SIG-M5 (cell line): ENCODE results near the gene TBC1D4.
"Not testable (repeated sequence)": the region's sequence is repeated elsewhere in the genome, so short reads cannot be mapped to it uniquely, and the experiment has no call there.

Experiments
- DNase-seq: peaks from one replicate; lab custom pipeline; 2025; lab: John Stamatoyannopoulos, UW

TBC1D4 gene

DNA sequence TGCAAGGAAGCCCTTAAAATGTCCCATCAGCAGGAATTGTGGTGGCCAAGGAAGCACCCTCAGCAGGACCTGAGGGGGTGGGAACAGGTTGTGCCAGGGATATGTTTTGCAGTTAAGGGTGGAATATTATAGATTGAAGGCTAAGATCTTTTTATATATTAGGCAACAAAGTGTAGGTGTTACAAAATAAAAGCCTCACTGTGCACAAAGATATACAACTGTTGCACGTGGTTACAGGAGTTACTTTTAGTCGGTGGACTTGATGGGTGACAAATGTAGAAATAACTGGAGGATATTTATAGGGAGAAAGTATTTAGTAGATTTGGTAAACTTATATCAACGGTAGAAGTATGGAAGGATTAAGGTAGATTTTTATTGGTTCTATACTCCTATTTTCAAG is 35.1 kb downstream of the TBC1D4 start:
- no peak for DNase-seq

DNA sequence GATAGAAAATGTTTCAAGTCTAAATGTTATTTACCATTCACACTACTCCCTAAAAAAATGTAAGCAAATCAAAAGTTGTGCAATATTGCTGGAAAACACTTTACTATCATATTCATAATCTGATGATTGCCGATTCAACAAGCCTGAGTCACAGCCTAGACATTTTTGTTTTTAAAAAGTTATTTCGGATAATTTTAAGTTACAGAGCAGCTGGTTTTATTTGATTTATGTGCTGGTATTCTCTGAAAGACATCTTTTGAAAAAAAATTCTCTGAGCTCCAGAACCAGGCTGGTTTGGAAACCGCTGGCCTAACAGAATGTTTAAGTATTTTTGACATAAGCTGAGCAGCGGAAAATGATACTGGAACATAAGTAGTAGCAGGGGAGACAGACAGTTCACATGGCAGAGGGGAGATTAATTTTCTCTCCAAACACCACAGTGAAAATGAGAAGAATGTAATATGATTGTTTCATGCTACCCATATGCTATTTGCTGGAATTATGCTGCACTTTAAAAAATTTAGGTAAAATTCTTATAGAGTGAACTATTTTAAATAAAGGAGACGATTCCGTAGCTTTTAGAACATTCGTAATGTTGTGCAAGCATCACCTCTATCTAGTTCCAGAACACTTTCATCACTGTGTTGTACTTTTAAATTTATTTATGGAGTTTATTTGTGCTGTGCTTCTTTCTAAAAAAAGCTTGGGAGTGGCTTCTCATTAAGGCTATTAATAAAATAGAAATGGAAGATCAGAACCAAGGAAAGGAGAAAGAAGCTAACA is 36.1 kb downstream of the TBC1D4 start:
- DNase-seq: no peak

DNA sequence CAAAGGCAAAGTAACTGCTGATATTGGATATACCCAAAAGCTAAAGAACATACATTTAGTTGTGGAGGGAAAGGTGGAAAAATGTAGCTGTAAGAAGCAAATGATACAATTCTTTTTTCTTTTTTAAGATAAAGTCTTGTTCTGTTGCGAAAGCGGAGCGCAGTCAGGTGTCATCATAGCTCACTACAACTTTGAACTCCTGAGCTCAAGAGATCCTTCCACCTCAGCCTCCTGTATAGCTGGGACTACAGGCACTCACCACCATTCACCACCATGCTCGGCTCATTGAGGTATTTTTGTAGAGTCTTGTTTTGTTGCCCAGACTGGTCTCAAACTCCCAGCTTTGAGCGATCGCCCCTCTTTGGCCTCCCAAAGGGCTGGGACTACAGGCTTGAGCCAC is 38.0 kb downstream of the TBC1D4 start:
- DNase-seq: no peak

DNA sequence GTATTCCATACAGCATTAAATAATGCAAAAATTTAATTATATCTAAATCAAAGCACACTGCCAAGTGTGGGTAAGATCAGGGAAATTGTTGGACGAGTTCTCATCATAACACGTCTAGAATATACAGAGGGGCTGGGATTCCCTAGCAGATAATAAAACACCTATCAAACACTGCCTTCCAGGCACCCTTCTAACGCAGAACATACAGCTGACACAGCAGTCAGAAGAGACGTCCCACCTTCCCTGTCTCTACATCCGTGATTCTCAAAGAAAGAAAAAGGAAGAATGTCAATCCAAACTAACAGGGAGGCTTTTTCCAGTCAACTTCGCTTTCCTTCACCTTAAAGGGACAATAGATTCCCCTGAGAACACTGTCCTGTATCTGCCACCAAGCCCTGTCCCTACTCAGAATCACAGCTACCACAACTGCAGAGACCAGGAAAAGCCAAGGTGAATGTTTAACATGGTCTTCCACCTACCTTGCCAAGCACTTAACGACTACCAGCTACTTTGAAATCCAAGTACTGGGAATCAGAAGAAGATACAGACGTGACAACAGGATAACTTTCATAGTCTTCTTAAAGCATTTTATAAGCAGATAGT is 38.5 kb downstream of the TBC1D4 start:
- no peak for DNase-seq

DNA sequence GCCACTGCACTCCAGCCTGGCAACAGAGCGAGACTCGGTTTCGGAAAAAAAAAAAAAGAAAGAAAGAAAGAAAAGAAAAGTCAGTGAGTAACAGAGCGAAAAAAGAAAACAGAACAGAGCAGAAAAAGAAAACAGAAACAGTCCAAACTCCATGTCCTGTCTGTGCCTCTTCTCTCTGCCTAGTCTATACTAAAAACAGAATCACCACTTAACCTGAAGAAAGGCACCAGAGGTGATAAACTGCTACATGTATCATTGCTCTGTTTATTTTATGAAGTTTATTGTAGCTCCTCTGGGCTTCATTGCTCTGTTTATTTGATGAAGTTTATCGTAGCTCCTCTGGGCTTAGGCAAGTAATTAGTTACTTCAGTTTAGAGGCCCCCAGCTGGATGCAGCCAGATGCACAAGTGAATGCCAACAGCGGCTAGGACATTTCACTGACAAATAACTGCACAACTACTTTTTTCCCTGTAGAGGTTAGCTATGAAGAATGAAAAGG is 39.2 kb downstream of the TBC1D4 start:
- no peak for DNase-seq

DNA sequence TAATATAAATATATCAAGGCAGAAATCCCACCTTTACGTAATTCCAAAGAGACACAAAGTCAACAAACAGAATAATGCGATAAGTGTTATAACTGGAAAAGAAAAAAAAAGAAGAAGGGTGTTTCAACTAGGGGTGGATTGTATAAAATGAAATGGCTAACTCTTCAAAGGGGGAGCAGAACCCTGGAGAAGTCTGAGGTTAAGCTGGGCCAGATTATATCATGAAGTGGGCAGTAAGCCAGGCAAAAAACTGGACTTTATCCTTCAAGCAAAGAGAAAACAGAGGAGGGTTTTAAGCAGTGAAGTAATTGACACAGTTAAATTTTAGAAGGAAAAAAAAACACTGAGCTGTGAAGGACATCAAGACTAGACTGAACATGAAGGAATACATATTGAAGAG is 41.9 kb downstream of the TBC1D4 start:
- DNase-seq: no peak

DNA sequence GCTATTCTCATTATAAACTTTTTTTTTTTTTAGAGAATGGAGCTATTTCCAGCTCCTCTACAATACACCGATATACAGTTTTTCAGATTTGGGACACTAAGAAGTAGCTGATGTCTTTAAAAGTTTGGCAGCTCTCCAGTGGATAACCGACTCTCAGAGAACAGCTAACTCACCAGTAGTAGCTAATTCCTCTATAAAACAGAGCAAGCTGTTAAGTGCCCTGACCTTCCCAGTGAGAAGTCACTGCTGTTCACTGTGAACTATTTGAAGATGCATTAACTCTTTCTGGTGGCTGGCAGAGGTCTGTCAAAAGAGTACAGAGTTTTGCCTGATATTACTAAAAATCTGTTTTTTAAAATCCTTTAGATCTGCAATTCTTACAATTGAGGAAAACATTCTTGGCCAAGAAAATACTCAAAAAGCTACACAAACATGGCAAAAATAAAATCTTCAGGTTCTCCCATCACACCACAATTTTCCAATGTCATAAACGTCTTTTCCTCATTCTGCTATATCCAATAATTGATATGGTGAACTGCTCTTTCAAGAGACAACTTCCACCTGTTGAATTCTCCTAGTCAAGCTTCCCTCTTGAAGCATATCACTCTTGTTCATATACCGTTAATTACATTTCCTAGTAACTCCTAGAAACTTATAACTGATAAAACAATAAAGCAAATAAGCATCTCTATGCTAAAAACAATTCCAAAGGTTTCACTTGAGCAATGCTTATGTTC is 44.2 kb downstream of the TBC1D4 start:
- DNase-seq: no peak

DNA sequence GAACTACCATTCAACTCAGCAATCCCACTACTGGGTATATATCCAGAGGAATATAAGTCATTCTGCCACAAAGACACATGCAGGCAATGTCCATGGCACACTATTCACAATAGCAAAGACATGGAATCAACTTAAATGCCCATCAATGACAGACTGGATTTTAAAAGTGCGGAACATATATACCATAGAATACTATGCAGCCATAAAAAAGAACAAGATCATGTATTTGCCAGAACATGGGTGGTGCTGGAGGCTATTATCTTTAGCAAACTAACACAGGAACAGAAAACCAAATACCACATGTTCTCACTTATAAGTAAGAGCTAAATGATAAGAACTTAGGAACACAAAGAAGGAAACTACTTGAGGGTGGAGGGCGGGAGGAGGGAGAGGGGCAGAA is 47.8 kb downstream of the TBC1D4 start:
- not testable (repeated sequence) for DNase-seq

DNA sequence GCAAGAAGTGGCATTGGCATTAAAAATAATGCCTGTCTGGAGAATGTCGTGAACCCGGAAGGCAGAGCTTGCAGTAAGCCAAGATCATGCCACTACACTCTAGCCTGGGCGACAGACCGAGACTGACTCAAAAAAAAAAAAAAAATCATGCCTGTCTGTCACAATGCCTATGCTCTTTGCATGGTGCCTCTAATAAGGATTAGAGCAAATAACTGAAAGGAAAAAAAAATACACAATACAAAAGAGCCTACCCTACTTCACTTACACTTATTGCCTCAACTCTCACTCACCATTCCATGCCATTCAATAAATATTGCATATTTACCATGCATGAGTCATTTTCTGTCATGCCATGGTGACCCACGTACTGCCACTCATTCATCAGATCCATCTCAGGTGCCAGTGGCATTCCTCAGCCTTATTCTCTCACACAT is 49.1 kb downstream of the TBC1D4 start:
- no peak for DNase-seq

DNA sequence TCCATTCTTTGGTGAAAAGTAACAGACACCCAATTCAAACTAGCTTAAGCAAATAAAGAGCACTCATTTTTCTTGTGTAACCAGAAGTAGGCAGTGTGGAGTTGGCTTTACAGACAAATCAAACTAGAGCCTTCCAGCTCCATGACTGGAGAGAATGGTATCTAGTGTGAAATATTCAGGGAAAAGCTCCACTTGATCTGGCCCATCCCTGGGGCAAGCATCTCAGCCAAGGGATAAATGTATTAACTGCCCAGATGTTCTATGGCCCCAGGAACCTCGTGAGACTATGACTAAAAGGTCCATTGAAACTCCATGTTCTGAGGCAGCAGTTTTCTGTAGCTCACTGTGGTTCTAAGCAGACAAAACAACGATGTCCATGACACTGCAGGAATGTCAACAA is 49.9 kb downstream of the TBC1D4 start:
- no peak for DNase-seq

DNA sequence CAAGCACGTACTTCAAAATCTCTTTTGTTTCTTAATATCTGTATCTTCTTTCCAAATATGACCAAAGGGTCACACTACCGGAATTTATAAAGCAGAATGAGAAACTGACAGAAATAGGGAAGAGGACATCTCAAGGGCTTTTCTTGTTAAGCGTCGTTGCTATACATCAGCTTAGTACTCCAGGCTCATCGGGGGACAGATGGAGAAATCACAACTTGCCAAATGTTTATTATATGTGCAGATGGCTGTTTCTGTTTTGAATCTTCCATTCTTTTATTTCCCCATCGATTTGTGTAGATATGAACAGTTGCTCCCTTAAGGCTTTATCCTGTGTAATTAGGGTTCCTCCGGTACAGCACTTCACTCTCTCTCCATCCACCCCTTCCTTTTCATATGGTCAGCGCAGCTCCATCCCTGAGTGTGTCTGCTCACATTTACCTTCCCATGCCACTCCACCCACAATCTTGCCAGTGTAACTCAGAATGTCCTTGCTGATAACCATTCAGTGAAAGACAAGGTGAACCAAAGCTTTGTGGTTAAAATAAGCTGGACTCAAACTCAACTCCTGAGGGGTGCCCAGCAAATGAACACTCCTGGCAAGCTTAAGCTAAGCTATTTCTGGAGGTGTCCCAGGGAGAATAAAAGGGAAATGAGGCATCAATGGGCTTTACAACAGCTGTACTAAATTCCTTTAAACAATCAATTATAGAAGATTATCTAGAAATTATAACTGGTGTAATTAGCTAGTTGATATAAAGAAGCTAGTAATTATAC is 51.3 kb downstream of the TBC1D4 start:
- DNase-seq: no peak

DNA sequence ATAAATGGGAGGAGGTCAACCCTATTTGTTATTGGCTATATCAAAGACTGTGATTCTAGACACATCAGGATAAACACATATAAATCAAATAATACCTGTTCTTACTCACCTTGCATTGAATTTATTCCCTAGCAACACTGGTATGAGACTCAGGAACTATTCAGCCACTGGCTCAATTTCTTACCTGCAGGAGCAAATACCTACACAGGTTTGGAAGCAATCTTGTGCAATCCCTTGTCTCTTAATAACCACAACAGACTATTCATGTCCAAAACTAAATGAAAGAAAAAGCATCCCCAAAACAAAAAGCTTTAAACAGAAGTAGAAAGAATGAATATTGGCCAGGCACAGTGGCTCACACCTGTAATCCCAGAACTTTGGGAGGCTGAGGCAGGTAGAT is 55.5 kb downstream of the TBC1D4 start:
- DNase-seq: no peak

DNA sequence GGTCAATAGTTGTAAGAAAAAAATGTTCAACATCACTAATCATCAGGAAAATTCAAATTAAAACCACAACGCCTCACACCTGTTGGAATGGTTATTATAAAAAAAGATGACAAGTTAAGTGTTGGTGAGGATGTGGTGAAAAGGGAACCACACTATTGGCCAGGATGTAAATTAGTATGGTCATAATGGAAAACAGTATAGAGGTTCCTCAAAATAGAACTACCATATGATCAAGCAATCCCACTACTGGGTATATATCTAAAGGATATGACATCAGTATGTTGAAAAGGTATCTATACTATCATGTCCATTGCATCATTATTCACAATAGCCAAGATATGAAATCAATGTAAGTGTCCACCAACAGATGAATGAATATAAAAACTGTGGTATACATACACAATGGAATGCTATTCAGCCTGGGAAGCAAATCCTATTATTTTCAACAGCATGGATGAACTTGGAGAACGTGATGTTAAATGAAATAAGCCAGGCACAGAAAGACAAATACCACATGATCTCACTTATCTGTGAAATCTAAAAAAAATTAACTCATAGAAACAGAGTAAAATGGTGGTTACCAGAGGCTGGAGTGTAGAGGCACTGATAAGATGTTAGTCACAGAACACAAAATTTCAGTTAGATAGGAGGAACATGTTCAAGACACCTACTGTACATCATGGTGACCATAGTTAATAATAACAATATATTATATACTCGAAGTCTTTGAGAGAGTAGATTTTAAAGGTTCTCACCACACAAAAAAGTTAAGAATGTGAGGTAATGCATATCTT is 56.6 kb downstream of the TBC1D4 start:
- no peak for DNase-seq

DNA sequence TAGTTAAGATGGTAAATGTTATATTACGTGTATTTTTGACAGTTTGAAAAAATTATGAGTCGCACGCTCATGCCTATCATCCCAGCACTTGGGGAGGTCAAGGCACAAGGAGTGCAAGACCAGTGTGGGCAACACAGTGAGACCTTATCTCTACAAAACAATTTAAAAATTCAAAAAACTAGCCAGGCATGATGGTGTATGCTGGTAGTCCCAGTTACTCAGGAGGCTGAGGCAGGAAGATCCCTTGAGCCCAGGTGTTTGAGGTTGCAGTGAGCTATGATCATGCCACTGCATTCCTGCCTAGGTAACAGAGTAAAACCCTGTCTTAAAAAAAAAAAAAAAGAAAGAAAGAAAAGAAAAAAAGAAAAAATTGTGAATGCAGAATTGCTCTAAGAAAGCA is 58.0 kb downstream of the TBC1D4 start:
- no peak for DNase-seq

DNA sequence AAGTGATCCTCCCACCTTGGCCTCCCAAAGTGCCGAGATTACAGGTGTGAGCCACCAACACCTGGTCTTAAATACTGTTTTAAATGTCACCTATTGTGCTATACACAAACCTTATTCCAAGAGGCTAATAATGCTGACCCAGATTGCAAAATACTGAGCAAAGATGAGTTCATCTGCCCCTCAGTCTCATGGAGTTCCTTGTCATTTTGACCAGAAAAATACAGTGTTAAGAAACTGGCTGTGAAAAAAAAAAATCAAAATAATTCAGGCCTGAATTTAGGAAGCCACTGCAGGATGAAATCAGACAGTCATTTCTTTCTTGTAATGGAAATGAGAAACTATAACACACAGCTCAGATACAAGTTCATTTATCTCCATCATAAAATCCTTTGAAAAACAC is 59.9 kb downstream of the TBC1D4 start:
- DNase-seq: no peak

DNA sequence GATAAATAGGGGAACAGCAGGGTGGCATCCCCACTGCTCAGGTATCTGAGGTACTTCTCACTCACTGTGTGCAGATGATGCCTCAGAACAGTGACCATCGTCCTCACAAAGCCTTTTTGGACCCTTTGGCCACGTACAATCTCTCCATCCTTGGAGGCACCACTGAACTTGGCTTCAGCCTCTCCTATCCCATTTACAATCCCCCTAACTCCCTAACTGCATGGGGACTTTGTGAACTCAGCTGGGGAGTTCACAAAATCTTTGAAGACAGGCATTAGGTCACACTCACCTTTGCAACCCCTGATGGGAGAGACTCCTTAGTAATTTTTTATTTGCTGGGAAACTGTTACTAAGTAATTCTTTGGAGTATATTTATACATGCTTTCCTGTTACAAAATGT is 60.8 kb downstream of the TBC1D4 start:
- no peak for DNase-seq

DNA sequence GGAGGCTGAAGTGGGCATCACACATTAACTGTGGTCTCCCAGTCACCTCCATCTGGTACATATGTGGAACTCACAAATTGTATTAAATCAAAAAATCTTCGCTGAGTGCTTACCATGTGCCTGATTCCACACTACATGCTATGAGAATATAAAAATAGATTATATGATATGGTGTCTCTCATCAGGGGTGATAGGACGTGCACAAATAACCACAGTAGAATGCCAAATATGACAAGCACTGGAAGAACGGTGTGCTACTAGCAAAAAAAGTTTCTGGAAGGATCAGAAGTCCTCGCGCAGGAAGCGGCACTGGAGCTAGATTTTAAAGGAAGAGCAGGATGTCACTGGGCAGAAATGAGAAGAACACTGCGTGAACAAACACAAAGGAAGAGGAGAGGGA is 62.3 kb downstream of the TBC1D4 start:
- DNase-seq: no peak

DNA sequence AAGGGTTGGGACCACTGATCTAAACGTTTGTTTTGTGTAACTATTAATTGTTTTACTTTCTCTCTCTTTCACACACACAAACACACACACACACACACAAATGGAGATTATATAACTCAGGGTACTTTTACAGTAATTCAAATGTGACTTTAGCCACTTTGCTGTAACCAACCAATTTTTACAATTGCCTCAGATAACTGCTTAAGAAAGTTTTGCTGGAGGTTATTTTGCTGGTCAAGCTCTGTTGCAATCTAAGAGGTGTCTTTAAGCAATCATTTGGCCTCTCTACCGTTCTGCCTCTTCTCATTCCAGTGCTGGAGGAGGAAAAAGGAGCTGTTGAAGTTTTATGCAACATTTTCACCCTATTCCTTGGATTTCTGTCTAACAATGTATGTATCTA is 63.0 kb downstream of the TBC1D4 start:
- no peak for DNase-seq

DNA sequence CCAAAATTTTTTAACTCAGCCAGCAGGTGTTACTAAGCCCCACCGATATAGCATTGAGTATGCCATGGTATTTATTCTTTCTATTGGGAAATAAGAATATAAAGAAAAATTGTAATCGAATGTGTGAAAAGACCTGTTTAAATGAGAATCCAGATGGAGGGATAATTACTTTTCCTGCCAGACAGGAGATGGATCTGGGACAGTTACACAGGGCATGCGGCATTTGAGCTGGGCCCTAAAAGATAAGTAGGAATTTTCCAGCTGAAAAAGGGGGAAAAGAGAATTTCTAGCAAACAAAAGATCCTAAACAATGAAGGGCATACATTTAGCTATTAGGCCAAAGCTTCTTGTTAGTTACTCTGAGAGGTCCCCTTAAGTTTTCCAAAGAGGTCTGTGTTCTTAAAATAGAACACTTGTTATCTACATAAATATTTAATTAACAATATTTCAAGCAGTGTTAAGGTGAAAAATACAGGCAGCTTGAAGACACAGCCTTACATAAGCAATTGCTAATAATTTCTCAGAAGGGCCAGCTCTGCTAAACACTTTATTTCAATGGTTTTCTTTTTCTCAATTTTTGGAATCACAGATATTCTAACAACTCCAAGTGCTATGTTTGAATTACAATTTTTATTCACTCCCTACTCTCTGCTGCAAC is 63.7 kb downstream of the TBC1D4 start:
- DNase-seq: no peak

DNA sequence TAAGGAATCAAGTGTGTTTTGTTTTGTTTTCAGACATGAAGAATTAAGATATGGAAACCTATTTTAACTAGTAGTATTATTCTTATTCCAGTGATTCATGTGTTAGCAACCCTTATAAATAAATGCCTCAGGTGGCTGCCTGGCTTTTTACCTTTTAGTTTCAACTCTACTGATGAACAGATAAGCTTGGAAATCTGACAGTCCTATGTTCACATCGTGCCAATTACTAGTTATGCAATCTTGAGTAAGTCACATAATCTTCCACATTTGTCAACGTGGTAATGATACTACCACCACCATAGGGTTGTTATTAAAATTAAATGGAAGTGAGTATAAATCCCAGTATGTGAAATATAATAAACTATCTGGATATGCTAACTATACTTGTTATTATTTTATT is 64.3 kb downstream of the TBC1D4 start:
- DNase-seq: no peak

DNA sequence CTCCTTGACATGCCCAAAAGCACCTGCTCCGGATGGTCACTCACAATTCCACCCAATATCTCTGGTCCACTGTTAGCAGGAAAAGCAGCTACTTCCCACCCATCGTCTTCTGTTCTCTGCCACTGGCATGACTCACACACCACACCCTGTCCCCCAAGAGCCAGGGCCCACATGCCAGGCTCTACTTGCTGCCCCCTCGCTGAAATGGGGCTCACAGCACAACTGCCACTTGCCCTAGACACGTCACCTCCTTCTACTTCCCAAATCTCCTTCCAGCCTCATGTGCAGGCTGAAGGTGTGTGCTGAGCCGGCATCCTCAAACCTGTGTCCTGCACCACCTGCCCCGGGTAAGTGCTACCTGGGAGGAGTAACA is 65.0 kb downstream of the TBC1D4 start:
- no peak for DNase-seq
